WTC11 (cell line): ENCODE results near the gene GPR62. TPM values are rescaled to one million over a fixed set of nuclear protein-coding genes. Genes with fewer than 3 reads are reported as not detected.

Experiments used
- ATF1 ChIP-seq: sonication (generic); formaldehyde crosslinking; IDR thresholded peaks from 2 replicates; pipeline ENCODE4 v1.8.1; 2023; ENCODE audit warnings: mild to moderate bottlenecking, moderate library complexity, missing genetic modification reagents
- CBFB ChIP-seq: sonication (generic); formaldehyde crosslinking; IDR thresholded peaks from 2 replicates; pipeline ENCODE4 v1.8.1; 2022; ENCODE audit warnings: mild to moderate bottlenecking, low read depth, missing genetic modification reagents
- FOXP1 ChIP-seq: sonication (generic); formaldehyde crosslinking; IDR thresholded peaks from 2 replicates; pipeline ENCODE4 v1.8.0; 2022; ENCODE audit warnings: missing genetic modification reagents, mild to moderate bottlenecking, moderate library complexity, borderline replicate concordance
- GRHL2 ChIP-seq: fragments of 250-450 bp; sonication (Bioruptor Pico); IDR thresholded peaks from 2 replicates; pipeline ENCODE4 v1.8.0; 2022; ENCODE audit warnings: mild to moderate bottlenecking, moderate library complexity; ENCODE audit not compliant: insufficient replicate concordance, severe bottlenecking
- IRF2 ChIP-seq: sonication (generic); formaldehyde crosslinking; IDR thresholded peaks from 2 replicates; pipeline ENCODE4 v1.8.0; 2022; ENCODE audit warnings: low read depth, missing genetic modification reagents, borderline replicate concordance
- NFATC4 ChIP-seq: fragments of 250-450 bp; sonication (Bioruptor Pico); IDR thresholded peaks from 2 replicates; pipeline ENCODE4 v1.9.0; 2021; ENCODE audit warnings: mild to moderate bottlenecking
- NR2C2 ChIP-seq: sonication (generic); formaldehyde crosslinking; IDR thresholded peaks from 2 replicates; pipeline ENCODE4 v1.8.0; 2022; ENCODE audit warnings: mild to moderate bottlenecking, missing genetic modification reagents
- RELA ChIP-seq: sonication (generic); formaldehyde crosslinking; IDR thresholded peaks from 2 replicates; pipeline ENCODE4 v1.8.1; 2022; ENCODE audit warnings: missing genetic modification reagents, mild to moderate bottlenecking, borderline replicate concordance
- SP1 ChIP-seq: sonication (generic); formaldehyde crosslinking; conservative IDR thresholded peaks from 2 replicates; pipeline ENCODE4 v1.8.1; 2022; ENCODE audit warnings: missing genetic modification reagents
- TCF7 ChIP-seq: sonication (generic); formaldehyde crosslinking; IDR thresholded peaks from 2 replicates; pipeline ENCODE4 v1.8.0; 2022; ENCODE audit warnings: mild to moderate bottlenecking, low read depth, missing genetic modification reagents, moderate library complexity
- TEAD1 ChIP-seq: sonication (generic); formaldehyde crosslinking; IDR thresholded peaks from 2 replicates; pipeline ENCODE4 v1.8.0; 2022; ENCODE audit warnings: mild to moderate bottlenecking, missing genetic modification reagents
- ZNF121 ChIP-seq: sonication (generic); formaldehyde crosslinking; IDR thresholded peaks from 2 replicates; pipeline ENCODE4 v1.8.0; 2023; ENCODE audit warnings: missing genetic modification reagents
- ZNF232 ChIP-seq: sonication (generic); formaldehyde crosslinking; IDR thresholded peaks from 2 replicates; pipeline ENCODE4 v1.8.0; 2022; ENCODE audit warnings: mild to moderate bottlenecking, missing genetic modification reagents
- ZNF317 ChIP-seq: sonication (generic); formaldehyde crosslinking; IDR thresholded peaks from 2 replicates; pipeline ENCODE4 v1.8.1; 2023; ENCODE audit warnings: low read depth, mild to moderate bottlenecking, moderate library complexity, missing genetic modification reagents, borderline replicate concordance
- ZNF396 ChIP-seq: fragments of 250-450 bp; sonication (Bioruptor Pico); IDR thresholded peaks from 2 replicates; pipeline ENCODE4 v1.8.0; 2021; ENCODE audit warnings: mild to moderate bottlenecking, moderate library complexity, borderline replicate concordance
- total RNA-seq: library from RNA; stranded (reverse); gene quantifications from 3 replicates; pipeline ENCODE4 v1.2.3, GENCODE V29; 2021
- TF ChIP-seq, protein P1 (sequence below): sonication (generic); formaldehyde crosslinking; IDR thresholded peaks from 2 replicates; pipeline ENCODE4 v1.8.0; 2022; ENCODE audit warnings: missing genetic modification reagents
- TF ChIP-seq, protein P2 (sequence below): sonication (generic); formaldehyde crosslinking; IDR thresholded peaks from 2 replicates; pipeline ENCODE4 v1.8.0; 2023; ENCODE audit warnings: missing genetic modification reagents, mild to moderate bottlenecking, borderline replicate concordance
- TF ChIP-seq, protein P3 (sequence below): sonication (generic); formaldehyde crosslinking; IDR thresholded peaks from 2 replicates; pipeline ENCODE4 v1.8.1; 2022; ENCODE audit warnings: low read depth, missing genetic modification reagents, borderline replicate concordance
- TF ChIP-seq, protein P4 (sequence below): sonication (generic); formaldehyde crosslinking; IDR thresholded peaks from 2 replicates; pipeline ENCODE4 v1.8.0; 2022; ENCODE audit warnings: mild to moderate bottlenecking, missing genetic modification reagents
- TF ChIP-seq, protein P5 (sequence below): fragments of 200-600 bp; IDR thresholded peaks from 2 replicates; pipeline ENCODE4 v1.8.0; 2022; ENCODE audit warnings: antibody characterized with exemption
- TF ChIP-seq, protein P6 (sequence below): fragments of 250-450 bp; sonication (Bioruptor Pico); IDR thresholded peaks from 2 replicates; pipeline ENCODE4 v2.1.2; 2022; ENCODE audit warnings: mild to moderate bottlenecking, moderate library complexity
- TF ChIP-seq, protein P7 (sequence below): sonication (generic); formaldehyde crosslinking; IDR thresholded peaks from 2 replicates; pipeline ENCODE4 v1.8.1; 2023; ENCODE audit warnings: mild to moderate bottlenecking, missing genetic modification reagents, moderate library complexity

Gene GPR62
- total RNA-seq, 1 experiment from 2014 or later = 0.24 TPM

DNA sequence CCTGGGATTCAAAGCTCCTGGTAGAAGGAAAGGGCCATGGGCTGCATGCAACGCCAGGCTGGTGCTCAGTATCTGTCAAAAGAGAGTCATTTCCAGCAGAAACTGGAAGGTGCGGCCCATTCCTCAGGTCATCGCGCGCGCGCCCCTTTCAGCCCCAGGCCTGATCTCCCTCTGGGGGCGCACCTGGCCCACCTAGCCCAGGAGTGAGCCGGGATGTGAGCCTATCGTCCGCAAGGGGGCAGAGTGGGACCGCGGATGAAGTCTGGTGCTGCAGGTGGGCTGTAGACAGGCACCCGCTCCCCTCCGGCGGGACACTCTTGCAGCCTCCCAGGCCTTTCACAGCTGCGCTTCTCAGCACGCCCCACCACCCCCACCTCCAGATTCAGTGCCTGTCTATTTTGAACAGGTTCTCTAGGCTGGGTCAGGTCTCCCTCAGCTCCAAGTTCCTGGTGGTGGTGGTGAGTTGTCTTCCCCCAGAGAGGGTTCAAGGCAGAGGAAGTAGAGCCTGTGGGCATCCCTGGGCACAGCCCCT lies 46.3 kb downstream of the GPR62 start (continued):
- TF ChIP-seq, protein P1, sequence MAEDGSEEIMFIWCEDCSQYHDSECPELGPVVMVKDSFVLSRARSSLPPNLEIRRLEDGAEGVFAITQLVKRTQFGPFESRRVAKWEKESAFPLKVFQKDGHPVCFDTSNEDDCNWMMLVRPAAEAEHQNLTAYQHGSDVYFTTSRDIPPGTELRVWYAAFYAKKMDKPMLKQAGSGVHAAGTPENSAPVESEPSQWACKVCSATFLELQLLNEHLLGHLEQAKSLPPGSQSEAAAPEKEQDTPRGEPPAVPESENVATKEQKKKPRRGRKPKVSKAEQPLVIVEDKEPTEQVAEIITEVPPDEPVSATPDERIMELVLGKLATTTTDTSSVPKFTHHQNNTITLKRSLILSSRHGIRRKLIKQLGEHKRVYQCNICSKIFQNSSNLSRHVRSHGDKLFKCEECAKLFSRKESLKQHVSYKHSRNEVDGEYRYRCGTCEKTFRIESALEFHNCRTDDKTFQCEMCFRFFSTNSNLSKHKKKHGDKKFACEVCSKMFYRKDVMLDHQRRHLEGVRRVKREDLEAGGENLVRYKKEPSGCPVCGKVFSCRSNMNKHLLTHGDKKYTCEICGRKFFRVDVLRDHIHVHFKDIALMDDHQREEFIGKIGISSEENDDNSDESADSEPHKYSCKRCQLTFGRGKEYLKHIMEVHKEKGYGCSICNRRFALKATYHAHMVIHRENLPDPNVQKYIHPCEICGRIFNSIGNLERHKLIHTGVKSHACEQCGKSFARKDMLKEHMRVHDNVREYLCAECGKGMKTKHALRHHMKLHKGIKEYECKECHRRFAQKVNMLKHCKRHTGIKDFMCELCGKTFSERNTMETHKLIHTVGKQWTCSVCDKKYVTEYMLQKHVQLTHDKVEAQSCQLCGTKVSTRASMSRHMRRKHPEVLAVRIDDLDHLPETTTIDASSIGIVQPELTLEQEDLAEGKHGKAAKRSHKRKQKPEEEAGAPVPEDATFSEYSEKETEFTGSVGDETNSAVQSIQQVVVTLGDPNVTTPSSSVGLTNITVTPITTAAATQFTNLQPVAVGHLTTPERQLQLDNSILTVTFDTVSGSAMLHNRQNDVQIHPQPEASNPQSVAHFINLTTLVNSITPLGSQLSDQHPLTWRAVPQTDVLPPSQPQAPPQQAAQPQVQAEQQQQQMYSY (CRISPR knock-in tag) = no peak
- TF ChIP-seq, protein P2, sequence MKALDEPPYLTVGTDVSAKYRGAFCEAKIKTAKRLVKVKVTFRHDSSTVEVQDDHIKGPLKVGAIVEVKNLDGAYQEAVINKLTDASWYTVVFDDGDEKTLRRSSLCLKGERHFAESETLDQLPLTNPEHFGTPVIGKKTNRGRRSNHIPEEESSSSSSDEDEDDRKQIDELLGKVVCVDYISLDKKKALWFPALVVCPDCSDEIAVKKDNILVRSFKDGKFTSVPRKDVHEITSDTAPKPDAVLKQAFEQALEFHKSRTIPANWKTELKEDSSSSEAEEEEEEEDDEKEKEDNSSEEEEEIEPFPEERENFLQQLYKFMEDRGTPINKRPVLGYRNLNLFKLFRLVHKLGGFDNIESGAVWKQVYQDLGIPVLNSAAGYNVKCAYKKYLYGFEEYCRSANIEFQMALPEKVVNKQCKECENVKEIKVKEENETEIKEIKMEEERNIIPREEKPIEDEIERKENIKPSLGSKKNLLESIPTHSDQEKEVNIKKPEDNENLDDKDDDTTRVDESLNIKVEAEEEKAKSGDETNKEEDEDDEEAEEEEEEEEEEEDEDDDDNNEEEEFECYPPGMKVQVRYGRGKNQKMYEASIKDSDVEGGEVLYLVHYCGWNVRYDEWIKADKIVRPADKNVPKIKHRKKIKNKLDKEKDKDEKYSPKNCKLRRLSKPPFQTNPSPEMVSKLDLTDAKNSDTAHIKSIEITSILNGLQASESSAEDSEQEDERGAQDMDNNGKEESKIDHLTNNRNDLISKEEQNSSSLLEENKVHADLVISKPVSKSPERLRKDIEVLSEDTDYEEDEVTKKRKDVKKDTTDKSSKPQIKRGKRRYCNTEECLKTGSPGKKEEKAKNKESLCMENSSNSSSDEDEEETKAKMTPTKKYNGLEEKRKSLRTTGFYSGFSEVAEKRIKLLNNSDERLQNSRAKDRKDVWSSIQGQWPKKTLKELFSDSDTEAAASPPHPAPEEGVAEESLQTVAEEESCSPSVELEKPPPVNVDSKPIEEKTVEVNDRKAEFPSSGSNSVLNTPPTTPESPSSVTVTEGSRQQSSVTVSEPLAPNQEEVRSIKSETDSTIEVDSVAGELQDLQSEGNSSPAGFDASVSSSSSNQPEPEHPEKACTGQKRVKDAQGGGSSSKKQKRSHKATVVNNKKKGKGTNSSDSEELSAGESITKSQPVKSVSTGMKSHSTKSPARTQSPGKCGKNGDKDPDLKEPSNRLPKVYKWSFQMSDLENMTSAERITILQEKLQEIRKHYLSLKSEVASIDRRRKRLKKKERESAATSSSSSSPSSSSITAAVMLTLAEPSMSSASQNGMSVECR (CRISPR knock-in tag) = no peak
- TF ChIP-seq, protein P3, sequence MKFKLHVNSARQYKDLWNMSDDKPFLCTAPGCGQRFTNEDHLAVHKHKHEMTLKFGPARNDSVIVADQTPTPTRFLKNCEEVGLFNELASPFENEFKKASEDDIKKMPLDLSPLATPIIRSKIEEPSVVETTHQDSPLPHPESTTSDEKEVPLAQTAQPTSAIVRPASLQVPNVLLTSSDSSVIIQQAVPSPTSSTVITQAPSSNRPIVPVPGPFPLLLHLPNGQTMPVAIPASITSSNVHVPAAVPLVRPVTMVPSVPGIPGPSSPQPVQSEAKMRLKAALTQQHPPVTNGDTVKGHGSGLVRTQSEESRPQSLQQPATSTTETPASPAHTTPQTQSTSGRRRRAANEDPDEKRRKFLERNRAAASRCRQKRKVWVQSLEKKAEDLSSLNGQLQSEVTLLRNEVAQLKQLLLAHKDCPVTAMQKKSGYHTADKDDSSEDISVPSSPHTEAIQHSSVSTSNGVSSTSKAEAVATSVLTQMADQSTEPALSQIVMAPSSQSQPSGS = no peak
- TF ChIP-seq TEAD1 (CRISPR knock-in tag) (peak; percentile 44; the same call in 1 of the 2 replicates), ZNF232 (CRISPR knock-in tag) (no peak), CBFB (0 out of 2 replicates have a peak, but pooled peaks have one; percentile 43), GRHL2 (no peak), ATF1 (CRISPR knock-in tag) (no peak), SP1 (peak; percentile 72; the same call in 1 of the 2 replicates), TCF7 (CRISPR knock-in tag) (no peak), ZNF317 (CRISPR knock-in tag) (no peak), FOXP1 (CRISPR knock-in tag) (peak; percentile 64; the same call in 1 of the 2 replicates), ZNF396 (CRISPR knock-in tag) (no peak), IRF2 (CRISPR knock-in tag) (no peak), RELA (no peak), NFATC4 (CRISPR knock-in tag) (0 out of 2 replicates have a peak, but pooled peaks have one; percentile 32), NR2C2 (CRISPR knock-in tag) (no peak), ZNF121 (CRISPR knock-in tag) (peak; percentile 95)
- TF ChIP-seq, protein P4, sequence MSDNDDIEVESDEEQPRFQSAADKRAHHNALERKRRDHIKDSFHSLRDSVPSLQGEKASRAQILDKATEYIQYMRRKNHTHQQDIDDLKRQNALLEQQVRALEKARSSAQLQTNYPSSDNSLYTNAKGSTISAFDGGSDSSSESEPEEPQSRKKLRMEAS (CRISPR knock-in tag) = peak; percentile 40; the same call in 1 of the 2 replicates
- TF ChIP-seq, protein P5, sequence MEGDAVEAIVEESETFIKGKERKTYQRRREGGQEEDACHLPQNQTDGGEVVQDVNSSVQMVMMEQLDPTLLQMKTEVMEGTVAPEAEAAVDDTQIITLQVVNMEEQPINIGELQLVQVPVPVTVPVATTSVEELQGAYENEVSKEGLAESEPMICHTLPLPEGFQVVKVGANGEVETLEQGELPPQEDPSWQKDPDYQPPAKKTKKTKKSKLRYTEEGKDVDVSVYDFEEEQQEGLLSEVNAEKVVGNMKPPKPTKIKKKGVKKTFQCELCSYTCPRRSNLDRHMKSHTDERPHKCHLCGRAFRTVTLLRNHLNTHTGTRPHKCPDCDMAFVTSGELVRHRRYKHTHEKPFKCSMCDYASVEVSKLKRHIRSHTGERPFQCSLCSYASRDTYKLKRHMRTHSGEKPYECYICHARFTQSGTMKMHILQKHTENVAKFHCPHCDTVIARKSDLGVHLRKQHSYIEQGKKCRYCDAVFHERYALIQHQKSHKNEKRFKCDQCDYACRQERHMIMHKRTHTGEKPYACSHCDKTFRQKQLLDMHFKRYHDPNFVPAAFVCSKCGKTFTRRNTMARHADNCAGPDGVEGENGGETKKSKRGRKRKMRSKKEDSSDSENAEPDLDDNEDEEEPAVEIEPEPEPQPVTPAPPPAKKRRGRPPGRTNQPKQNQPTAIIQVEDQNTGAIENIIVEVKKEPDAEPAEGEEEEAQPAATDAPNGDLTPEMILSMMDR = peak; percentile 90
- TF ChIP-seq, protein P6, sequence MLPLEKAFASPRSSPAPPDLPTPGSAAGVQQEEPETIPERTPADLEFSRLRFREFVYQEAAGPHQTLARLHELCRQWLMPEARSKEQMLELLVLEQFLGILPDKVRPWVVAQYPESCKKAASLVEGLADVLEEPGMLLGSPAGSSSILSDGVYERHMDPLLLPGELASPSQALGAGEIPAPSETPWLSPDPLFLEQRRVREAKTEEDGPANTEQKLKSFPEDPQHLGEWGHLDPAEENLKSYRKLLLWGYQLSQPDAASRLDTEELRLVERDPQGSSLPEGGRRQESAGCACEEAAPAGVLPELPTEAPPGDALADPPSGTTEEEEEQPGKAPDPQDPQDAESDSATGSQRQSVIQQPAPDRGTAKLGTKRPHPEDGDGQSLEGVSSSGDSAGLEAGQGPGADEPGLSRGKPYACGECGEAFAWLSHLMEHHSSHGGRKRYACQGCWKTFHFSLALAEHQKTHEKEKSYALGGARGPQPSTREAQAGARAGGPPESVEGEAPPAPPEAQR = no peak
- TF ChIP-seq, protein P7, sequence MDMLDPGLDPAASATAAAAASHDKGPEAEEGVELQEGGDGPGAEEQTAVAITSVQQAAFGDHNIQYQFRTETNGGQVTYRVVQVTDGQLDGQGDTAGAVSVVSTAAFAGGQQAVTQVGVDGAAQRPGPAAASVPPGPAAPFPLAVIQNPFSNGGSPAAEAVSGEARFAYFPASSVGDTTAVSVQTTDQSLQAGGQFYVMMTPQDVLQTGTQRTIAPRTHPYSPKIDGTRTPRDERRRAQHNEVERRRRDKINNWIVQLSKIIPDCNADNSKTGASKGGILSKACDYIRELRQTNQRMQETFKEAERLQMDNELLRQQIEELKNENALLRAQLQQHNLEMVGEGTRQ (CRISPR knock-in tag) = no peak
